Neural cell (in vitro differentiated cells): ENCODE measurements around the gene SEL1L3. TPM values are rescaled to one million over a fixed set of nuclear protein-coding genes. Genes with fewer than 3 reads are reported as not detected.

ENCODE experiments used
- H2AFZ ChIP-seq: fragments of 200-600, 300-800 bp; sonication (generic), shearing (Covaris generic); 2 replicates; pipeline ENCODE4 v1.6.0; 2014; ENCODE audit warnings: low read depth, mild to moderate bottlenecking, antibody characterized with exemption, low read length, moderate library complexity
- H3F3A ChIP-seq: fragments of 200-600 bp; shearing (Covaris generic); 2 replicates; pipeline ENCODE4 v1.6.1; 2016; ENCODE audit warnings: mild to moderate bottlenecking, moderate library complexity, mixed read lengths, antibody characterized with exemption, low read length; ENCODE audit not compliant: insufficient read depth, poor library complexity, severe bottlenecking
- H3K27ac ChIP-seq: fragments of 200-600, 300-800 bp; sonication (generic), shearing (Covaris generic); 2 replicates; pipeline ENCODE4 v1.5.1; 2014; ENCODE audit warnings: mild to moderate bottlenecking, low read length, moderate library complexity
- H3K27me3 ChIP-seq: fragments of 300-800, 200-600 bp; sonication (generic), shearing (Covaris generic); 2 replicates; pipeline ENCODE4 v1.6.0; 2014; ENCODE audit warnings: mild to moderate bottlenecking, low read depth, low read length, moderate library complexity; ENCODE audit not compliant: insufficient read depth
- H3K36me3 ChIP-seq: fragments of 300-800, 200-600 bp; sonication (generic), shearing (Covaris generic); 2 replicates; pipeline ENCODE4 v1.5.1; 2014; ENCODE audit warnings: mild to moderate bottlenecking, antibody characterized with exemption, low read length, moderate library complexity; ENCODE audit not compliant: insufficient read depth
- H3K4me2 ChIP-seq: fragments of 300-800, 200-600 bp; sonication (generic), shearing (Covaris generic); 2 replicates; pipeline ENCODE4 v1.6.0; 2014; ENCODE audit warnings: mild to moderate bottlenecking, low read length
- H3K4me3 ChIP-seq: fragments of 300-800, 200-600 bp; sonication (generic), shearing (Covaris generic); 2 replicates; pipeline ENCODE4 v1.5.1; 2014; ENCODE audit warnings: mild to moderate bottlenecking, low read length, moderate library complexity
- H3K79me2 ChIP-seq: fragments of 200-600 bp; shearing (Covaris generic); replicated peaks from 2 replicates; pipeline ENCODE4 v1.6.0; 2014; ENCODE audit warnings: mild to moderate bottlenecking, low read length, moderate library complexity; ENCODE audit not compliant: insufficient read depth
- H3K9ac ChIP-seq: fragments of 300-800, 200-600 bp; sonication (generic), shearing (Covaris generic); 2 replicates; pipeline ENCODE4 v1.6.1; 2016; ENCODE audit warnings: mild to moderate bottlenecking, low read length, mixed read lengths
- H3K9me2 ChIP-seq: fragments of 200-600 bp; shearing (Covaris generic); 2 replicates; pipeline ENCODE4 v1.6.1; 2016; ENCODE audit warnings: mild to moderate bottlenecking, low read length, mixed read lengths; ENCODE audit not compliant: insufficient read depth
- H3K9me3 ChIP-seq: fragments of 200-600, 300-800 bp; sonication (generic), shearing (Covaris generic); 2 replicates; pipeline ENCODE4 v1.6.1; 2016; ENCODE audit warnings: mild to moderate bottlenecking, mixed run types, low read length, moderate library complexity, mixed read lengths
- H4K20me1 ChIP-seq: fragments of 200-600 bp; shearing (Covaris generic); 2 replicates; pipeline ENCODE4 v1.6.1; 2016; ENCODE audit warnings: mild to moderate bottlenecking, mixed run types; ENCODE audit not compliant: insufficient read depth
- EP300 ChIP-seq: fragments of 450-650 bp; conservative IDR thresholded peaks from 2 replicates; pipeline ENCODE4 v1.6.1; 2014; ENCODE audit warnings: antibody characterized with exemption, mild to moderate bottlenecking, moderate library complexity; ENCODE audit not compliant: poor library complexity, severe bottlenecking
- EZH2 ChIP-seq: fragments of 200-600, 300-800 bp; shearing (Covaris generic), sonication (generic); IDR thresholded peaks from 2 replicates; pipeline ENCODE4 v1.6.1; 2014; ENCODE audit warnings: antibody characterized with exemption, low read length, borderline replicate concordance, mild to moderate bottlenecking; ENCODE audit not compliant: insufficient read depth, poor library complexity, severe bottlenecking
- MXI1 ChIP-seq: fragments of 450-650 bp; conservative IDR thresholded peaks from 2 replicates; pipeline ENCODE4 v1.6.1; 2014; ENCODE audit warnings: antibody characterized with exemption, mild to moderate bottlenecking; ENCODE audit not compliant: poor library complexity, severe bottlenecking
- POLR2AphosphoS5 ChIP-seq: IDR thresholded peaks from 2 replicates; pipeline ENCODE4 v1.6.1; 2012
- RAD21 ChIP-seq: fragments of 450-650 bp; conservative IDR thresholded peaks from 2 replicates; pipeline ENCODE4 v1.6.1; 2014; ENCODE audit warnings: antibody characterized with exemption, mild to moderate bottlenecking, moderate library complexity
- SMC3 ChIP-seq: fragments of 450-650 bp; conservative IDR thresholded peaks from 2 replicates; pipeline ENCODE4 v1.6.1; 2014; ENCODE audit warnings: antibody characterized with exemption, mild to moderate bottlenecking, moderate library complexity; ENCODE audit not compliant: poor library complexity
- TAF1 ChIP-seq: IDR thresholded peaks from 2 replicates; pipeline ENCODE4 v1.6.1; 2012; ENCODE audit warnings: low read depth
- polyA plus RNA-seq: library from polyadenylated mRNA; depleted of rRNA; stranded (reverse); fragments of >200 nt; gene quantifications from 2 replicates; pipeline ENCODE4 v1.2.3, GENCODE V29; 2014
- TF ChIP-seq, protein P1 (sequence below): IDR thresholded peaks from 2 replicates; pipeline ENCODE4 v1.6.1; 2012; ENCODE audit warnings: borderline replicate concordance
- TF ChIP-seq, protein P2 (sequence below): fragments of 450-650 bp; IDR thresholded peaks from 2 replicates; pipeline ENCODE4 v1.5.1; 2014; ENCODE audit warnings: antibody characterized with exemption, mild to moderate bottlenecking, moderate library complexity; ENCODE audit not compliant: poor library complexity, severe bottlenecking

Gene SEL1L3
- polyA plus RNA-seq, 1 donor from 2014 or later = 2.0 TPM

DNA sequence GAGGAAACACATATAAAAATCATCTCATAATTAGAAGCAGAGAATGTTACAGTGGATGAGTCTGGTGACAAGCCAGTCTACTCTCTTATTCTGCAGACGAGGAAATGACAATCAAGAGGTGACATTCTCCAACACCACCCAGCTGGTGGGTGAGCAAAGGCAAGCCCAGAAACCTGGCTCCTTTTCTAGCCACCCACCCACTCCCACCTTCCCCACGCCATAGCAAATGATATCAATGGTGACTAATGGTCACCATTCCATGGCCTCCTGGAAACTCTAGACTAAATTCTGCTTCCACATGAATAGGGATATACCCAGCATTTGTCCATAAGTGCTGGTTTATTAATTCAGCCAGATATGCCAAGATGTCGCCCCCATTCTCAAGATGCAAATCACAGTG lies 10.7 kb downstream of the SEL1L3 start:
- Histone ChIP-seq H3K9me3 (no peaks in the 10 kb centered on the region), H3K79me2 (no peaks in the 10 kb centered on the region)

DNA sequence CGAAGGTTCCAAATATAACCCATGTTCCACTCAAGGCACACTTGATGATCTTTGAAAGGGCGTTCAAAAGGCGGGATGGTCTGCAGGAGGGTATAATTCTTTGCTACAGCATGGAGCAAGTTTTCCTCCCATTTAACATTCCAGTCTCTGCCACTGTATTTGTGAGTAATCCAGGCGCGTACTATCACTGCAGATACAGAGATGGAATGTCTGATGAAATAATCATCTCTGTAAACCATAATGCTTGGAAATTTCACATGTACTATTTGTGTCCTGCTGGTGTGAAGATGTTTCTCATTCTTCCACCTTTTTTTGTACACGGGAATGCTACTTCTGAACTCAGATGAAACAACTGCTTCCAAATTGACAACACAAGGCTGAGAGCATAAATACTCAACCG lies 15.5 kb downstream of the SEL1L3 start:
- H3F3A ChIP-seq = no peaks in the 10 kb centered on the region
- no peaks in the 10 kb centered on the region for H3K79me2 ChIP-seq
- no peaks in the 10 kb centered on the region for H3K27me3 ChIP-seq
- no peak overlapping the region for H3K27ac ChIP-seq
- H3K9me3 ChIP-seq = no peaks in the 10 kb centered on the region
- no peak overlapping the region for H3K9ac ChIP-seq
- no peaks in the 10 kb centered on the region for H4K20me1 ChIP-seq
- H3K4me2 ChIP-seq = no peak overlapping the region
- H2AFZ ChIP-seq = no peak overlapping the region
- no peaks in the 10 kb centered on the region for H3K36me3 ChIP-seq
- TF ChIP-seq MXI1 (no peak), RAD21 (no peak), POLR2AphosphoS5 (no peak), TAF1 (no peak), EZH2 (no peak), EP300 (no peak), SMC3 (no peak)
- TF ChIP-seq, protein P1, sequence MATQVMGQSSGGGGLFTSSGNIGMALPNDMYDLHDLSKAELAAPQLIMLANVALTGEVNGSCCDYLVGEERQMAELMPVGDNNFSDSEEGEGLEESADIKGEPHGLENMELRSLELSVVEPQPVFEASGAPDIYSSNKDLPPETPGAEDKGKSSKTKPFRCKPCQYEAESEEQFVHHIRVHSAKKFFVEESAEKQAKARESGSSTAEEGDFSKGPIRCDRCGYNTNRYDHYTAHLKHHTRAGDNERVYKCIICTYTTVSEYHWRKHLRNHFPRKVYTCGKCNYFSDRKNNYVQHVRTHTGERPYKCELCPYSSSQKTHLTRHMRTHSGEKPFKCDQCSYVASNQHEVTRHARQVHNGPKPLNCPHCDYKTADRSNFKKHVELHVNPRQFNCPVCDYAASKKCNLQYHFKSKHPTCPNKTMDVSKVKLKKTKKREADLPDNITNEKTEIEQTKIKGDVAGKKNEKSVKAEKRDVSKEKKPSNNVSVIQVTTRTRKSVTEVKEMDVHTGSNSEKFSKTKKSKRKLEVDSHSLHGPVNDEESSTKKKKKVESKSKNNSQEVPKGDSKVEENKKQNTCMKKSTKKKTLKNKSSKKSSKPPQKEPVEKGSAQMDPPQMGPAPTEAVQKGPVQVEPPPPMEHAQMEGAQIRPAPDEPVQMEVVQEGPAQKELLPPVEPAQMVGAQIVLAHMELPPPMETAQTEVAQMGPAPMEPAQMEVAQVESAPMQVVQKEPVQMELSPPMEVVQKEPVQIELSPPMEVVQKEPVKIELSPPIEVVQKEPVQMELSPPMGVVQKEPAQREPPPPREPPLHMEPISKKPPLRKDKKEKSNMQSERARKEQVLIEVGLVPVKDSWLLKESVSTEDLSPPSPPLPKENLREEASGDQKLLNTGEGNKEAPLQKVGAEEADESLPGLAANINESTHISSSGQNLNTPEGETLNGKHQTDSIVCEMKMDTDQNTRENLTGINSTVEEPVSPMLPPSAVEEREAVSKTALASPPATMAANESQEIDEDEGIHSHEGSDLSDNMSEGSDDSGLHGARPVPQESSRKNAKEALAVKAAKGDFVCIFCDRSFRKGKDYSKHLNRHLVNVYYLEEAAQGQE = no peak
- TF ChIP-seq, protein P2, sequence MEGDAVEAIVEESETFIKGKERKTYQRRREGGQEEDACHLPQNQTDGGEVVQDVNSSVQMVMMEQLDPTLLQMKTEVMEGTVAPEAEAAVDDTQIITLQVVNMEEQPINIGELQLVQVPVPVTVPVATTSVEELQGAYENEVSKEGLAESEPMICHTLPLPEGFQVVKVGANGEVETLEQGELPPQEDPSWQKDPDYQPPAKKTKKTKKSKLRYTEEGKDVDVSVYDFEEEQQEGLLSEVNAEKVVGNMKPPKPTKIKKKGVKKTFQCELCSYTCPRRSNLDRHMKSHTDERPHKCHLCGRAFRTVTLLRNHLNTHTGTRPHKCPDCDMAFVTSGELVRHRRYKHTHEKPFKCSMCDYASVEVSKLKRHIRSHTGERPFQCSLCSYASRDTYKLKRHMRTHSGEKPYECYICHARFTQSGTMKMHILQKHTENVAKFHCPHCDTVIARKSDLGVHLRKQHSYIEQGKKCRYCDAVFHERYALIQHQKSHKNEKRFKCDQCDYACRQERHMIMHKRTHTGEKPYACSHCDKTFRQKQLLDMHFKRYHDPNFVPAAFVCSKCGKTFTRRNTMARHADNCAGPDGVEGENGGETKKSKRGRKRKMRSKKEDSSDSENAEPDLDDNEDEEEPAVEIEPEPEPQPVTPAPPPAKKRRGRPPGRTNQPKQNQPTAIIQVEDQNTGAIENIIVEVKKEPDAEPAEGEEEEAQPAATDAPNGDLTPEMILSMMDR = no peak
- H3K9me2 ChIP-seq = no peaks in the 10 kb centered on the region
- H3K4me3 ChIP-seq = no peak overlapping the region

More for the DNA sequence above, 10.7 kb downstream of the SEL1L3 start:
- H3K9ac ChIP-seq = no peak overlapping the region
- H3K27me3 ChIP-seq = no peaks in the 10 kb centered on the region
- no peak overlapping the region for H3K4me2 ChIP-seq
- TF ChIP-seq TAF1 (no peak), POLR2AphosphoS5 (no peak), SMC3 (no peak), EZH2 (no peak), EP300 (no peak), MXI1 (no peak), RAD21 (no peak)
- TF ChIP-seq, protein P2 = no peak
- TF ChIP-seq, protein P1 = no peak
- H3K36me3 ChIP-seq = no peaks in the 10 kb centered on the region
- H3K4me3 ChIP-seq = no peak overlapping the region
- no peaks in the 10 kb centered on the region for H3F3A ChIP-seq
- H4K20me1 ChIP-seq = no peaks in the 10 kb centered on the region
- no peak overlapping the region for H3K27ac ChIP-seq
- H3K9me2 ChIP-seq = no peaks in the 10 kb centered on the region
- no peak overlapping the region for H2AFZ ChIP-seq
